GM18867 (cell line): Measurements from ENCODE around the gene NLE1.
"Not testable (repeated sequence)": the region's sequence is repeated elsewhere in the genome, so short reads cannot be mapped to it uniquely, and the experiment has no call there.

ENCODE experiments used
- ATAC-seq: cut with Tn5 transposase; IDR thresholded peaks from one replicate; pipeline ENCODE4 v1.9.1; 2021; ENCODE audit warnings: mild to moderate bottlenecking, moderate library complexity; ENCODE audit not compliant: unreplicated experiment

The NLE1 gene

GRCh38 chr17:35162755-35163154 is 20.7 kb upstream of the NLE1 start:
- ATAC-seq: no peak

GRCh38 chr17:35161281-35161761 is 19.2 kb upstream of the NLE1 start:
- no peak for ATAC-seq

DNA sequence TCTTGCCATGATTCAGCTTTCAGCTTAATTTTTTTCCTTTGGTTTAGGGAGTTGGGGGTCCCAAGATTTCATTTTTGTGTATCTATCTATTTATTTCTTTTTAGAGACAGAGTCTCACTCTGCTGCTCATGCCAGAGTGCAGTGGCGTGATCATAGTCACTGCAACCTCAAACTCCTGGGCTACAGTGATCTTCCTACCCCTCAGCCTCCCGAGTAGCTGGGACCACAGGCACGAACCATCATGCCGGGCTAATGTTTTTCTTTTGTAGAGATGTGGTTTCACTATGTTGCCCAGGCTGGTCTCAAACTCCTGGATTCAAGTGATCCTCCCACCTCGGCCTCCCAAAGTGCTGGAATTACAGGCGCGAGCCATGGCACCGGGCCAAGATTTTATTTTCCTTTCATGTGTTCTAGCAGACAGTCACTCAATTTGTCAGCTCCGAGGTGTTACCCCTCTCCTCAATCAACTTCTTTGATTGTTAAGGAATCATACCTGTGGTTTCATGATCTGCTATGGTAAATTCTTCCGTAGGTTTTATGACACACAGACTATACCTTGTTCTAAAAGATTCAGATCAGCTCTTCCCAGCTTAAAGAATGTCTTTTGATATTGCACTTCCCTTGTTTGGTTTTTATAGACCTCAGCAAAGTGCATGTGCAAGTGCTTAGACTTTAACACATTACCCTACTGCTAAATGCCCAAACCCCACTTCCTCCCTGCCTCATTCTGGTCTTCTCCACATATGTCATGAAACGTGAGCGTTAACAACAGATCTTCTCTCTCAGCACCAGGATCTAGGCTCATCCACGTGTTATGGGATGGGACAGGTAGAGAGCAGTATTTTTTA is 18.5 kb upstream of the NLE1 start:
- ATAC-seq: no peak

- no peak for ATAC-seq
These were observed 17.8 kb upstream of the NLE1 start for GRCh38 chr17:35159940-35160339.

GRCh38 chr17:35155246-35155645 is 13.1 kb upstream of the NLE1 start:
- ATAC-seq: no peak

DNA sequence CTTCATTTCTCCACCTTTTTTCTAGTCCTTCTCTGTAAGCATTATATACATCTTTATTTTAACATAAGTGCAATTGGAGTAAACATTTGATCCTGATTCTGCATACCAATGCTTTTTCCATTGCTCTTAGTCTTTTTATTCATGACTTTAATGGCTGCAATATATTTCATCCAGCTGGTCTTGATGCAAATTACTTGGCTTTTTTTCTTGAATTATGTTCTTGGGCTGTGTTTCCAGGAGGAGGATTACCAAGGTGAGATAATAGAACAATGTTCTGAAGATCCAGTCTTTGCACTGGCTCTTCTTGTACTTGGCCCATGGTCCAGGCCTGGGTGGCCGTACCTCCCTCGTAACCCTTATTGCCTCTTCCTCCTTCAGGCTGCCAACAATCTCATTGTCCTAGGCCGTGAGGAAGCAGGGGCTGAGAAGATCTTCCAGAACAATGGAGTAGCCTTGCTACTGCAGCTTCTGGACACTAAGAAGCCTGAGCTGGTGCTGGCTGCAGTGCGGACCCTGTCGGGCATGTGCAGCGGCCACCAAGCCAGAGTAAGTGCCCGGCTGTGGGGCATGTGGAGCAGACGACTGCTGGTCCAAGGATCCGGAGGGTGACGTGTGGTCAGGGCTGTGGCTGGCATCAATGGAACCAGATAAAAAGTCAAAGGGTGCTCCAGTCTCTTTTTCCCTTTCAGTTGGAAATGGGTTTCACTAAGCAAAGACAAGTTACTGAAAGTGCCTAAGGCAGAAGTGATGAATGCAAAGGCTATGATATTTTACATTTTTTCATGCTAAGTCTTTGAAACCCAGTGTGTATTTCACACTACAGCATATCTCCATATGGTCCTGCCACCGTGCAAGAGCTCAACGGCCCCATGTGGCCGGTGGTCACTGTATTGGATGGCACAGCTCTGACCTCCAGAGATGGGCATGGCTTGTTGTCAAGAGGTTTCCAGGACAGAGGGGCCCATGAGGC is 12.4 kb upstream of the NLE1 start:
- ATAC-seq: no peak

- ATAC-seq: no peak
These were observed 10.5 kb upstream of the NLE1 start for GRCh38 chr17:35152421-35153140.

- not testable (repeated sequence) for ATAC-seq
These were observed 9.0 kb upstream of the NLE1 start for GRCh38 chr17:35151080-35151479.

- ATAC-seq: no peak
These were observed 7.8 kb upstream of the NLE1 start for GRCh38 chr17:35149941-35150340.

DNA sequence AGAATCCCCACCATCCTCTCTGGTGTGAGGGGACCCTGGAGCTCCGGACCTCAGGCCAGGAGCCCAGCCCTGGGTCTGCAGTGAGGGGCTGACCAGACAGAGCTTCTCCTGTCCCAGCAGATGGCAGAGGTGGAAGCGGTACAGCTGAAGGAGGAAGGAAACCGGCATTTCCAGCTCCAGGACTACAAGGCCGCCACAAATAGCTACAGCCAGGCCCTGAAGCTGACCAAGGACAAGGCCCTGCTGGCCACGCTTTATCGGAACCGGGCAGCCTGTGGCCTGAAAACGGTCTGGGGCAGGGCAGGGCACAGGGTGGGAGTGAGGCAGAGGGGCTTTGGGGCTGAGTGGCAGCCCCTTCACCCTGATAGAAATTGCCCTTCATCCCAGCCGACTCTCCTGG is 6.0 kb upstream of the NLE1 start:
- ATAC-seq: no peak

DNA sequence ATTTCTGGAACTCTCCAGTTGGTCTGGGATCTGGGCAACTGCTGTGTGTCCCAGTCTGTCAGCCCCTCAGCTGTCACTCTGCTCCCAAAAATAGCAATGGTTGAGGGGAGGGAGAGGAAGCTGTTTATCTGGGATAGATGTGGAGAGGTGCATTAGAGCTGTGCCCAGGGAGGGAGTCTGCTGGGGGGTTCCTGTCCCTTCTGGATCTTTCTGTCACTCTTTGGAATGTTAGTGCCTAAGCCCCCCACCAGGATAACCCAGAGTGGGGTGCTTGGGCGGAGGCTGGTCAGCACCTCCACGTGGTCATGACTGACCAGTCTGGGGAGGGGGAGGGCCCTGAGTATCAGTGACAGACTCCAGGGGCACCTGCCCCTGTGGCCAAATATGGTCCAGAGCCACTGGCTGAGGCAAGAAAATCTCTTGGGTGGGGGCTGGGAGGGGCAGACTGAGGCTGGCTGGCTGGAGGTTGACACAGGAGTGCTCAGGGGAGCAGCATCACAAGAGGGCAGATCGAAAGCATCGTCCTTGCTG is 5.3 kb upstream of the NLE1 start, which contains the start of gene UNC45B:
UNC45B (plus strand) TSS at position 443 of the 531 bp plus-strand sequence. CDS start 447 bp downstream, outside the sequence.
- no peak for ATAC-seq

- no peak for ATAC-seq
These were observed 4.2 kb upstream of the NLE1 start for GRCh38 chr17:35146214-35146833.

- ATAC-seq: no peak
These were observed 2.7 kb upstream of the NLE1 start for GRCh38 chr17:35144840-35145239.

GRCh38 chr17:35142467-35142796 is 329 bp upstream of the NLE1 start:
- ATAC-seq: no peak

- no peak for ATAC-seq
These were observed 3.9 kb downstream of the NLE1 start for GRCh38 chr17:35138218-35138617.

DNA sequence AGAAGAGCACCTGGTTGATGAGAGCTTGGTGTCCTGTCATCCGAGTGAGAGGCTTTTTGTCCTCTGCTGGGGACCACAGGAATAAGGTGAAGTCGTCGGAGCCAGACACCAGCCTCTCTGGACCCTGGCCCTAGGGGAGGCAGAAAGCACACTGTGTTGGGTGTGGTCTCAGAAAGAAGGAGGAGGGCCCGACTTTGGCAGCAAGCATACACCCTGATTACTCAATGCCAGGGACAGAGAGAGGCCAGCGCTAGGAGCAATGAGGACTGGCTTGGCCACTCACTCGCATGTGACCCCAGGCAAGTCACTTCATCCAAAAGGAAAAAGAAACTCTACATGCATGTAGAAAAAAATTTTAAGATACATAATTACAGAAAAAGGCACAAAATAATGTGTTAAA is 6.8 kb downstream of the NLE1 start:
- ATAC-seq: no peak

- ATAC-seq: no peak
These were observed 9.1 kb downstream of the NLE1 start for GRCh38 chr17:35132816-35133550.

- no peak for ATAC-seq
These were observed 10.0 kb downstream of the NLE1 start for GRCh38 chr17:35132099-35132498.

DNA sequence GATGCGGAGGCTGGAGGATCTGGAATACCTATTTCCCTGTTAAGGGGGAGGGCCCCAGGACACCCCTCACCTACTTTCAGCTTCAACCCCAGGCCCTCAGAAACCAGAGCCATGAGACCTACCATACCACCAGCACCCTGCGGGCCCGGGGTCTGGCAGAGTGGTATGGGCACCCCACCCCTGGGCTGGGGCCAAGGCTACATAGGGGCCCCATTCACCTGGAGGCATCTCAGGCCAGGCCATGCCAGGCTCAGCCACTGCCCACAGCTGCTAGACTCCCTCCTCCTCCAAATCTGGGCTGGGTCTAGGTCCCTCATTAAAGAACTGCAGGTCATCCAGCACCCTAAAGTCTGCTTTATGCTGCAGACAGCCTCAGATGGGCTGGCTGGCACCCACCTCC is 11.7 kb downstream of the NLE1 start:
- ATAC-seq: no peak

DNA sequence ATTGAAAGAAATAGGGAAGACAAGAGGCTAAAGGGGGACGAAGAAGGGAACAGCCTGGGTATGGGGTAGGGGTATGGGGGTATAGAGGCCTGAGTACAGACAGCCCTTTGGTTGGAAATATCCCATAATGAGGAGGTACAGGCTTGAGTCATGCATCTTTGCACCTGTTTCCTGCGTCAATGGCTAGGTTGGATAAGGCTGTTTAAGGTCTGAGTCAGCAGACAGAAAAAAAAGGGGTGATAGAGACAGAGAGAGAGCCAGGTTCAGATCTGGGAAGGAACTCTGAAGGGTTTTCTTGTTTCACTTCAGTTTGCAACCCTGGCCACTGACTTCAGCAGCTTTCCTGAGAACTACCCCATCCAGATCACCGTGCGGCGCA is 12.1 kb downstream of the NLE1 start:
- no peak for ATAC-seq
